ENCODE data around the gene LYZL1.

- peak in 1 of 5 experiments; percentile 14 for TF ChIP-seq CTCF (IDR thresholded peaks at IDR 0.05)
- TF ChIP-seq POLR2A (IDR thresholded peaks at IDR 0.05) = no peak
Observed at GRCh38 chr10:29239569-29240472, 49.0 kb upstream of the LYZL1 start.
